Activated naive CD8-positive, alpha-beta T cell treated with anti-CD3 and anti-CD28 coated beads, Interleukin-2, amount 50 U/mL, for 24 hours (primary cell): ENCODE measurements around the gene UTS2.
A peak's percentile ranks its signal among the peaks of the same experiment; 100 is the strongest.

Experiments
- ATAC-seq: fragments of 150-1000 bp; cut with Tn5 transposase; one replicate; pipeline ENCODE4 v1.10.0; 2021
- DNase-seq: peaks from one replicate; pipeline ENCODE4 v3.0.0; 2021
- H3K27ac Mint-ChIP-seq: one replicate; pipeline ENCODE4 v1.8.0; 2021; ENCODE audit warnings: mild to moderate bottlenecking, mixed read lengths
- H3K27me3 Mint-ChIP-seq: one replicate; pipeline ENCODE4 v1.8.0; 2021; ENCODE audit warnings: mixed read lengths
- H3K36me3 Mint-ChIP-seq: one replicate; pipeline ENCODE4 v1.8.0; 2021; ENCODE audit warnings: low read depth, mixed read lengths
- H3K4me1 Mint-ChIP-seq: one replicate; pipeline ENCODE4 v1.8.0; 2021; ENCODE audit warnings: mixed read lengths
- H3K4me3 Mint-ChIP-seq: one replicate; pipeline ENCODE4 v1.8.0; 2021; ENCODE audit warnings: mild to moderate bottlenecking, moderate library complexity, mixed read lengths
- H3K9me3 Mint-ChIP-seq: one replicate; pipeline ENCODE4 v1.8.0; 2021; ENCODE audit warnings: mixed read lengths

The UTS2 gene

GRCh38 chr1:7811476-7811875, 41.4 kb downstream of the UTS2 start:
- no peak overlapping the region for H3K4me3 Mint-ChIP-seq

GRCh38 chr1:7810395-7810794, 42.5 kb downstream of the UTS2 start:
- no peak overlapping the region for H3K4me3 Mint-ChIP-seq
- ATAC-seq (peak; percentile 79), DNase-seq (peak; percentile 29)
- H3K9me3 Mint-ChIP-seq, result peaks cover 16% of the 10 kb centered on the region
- H3K4me1 Mint-ChIP-seq, result peaks cover 1% of the 10 kb centered on the region
- H3K36me3 Mint-ChIP-seq, result peaks cover 21% of the 10 kb centered on the region
- H3K27ac Mint-ChIP-seq, result no peak overlapping the region
- H3K27me3 Mint-ChIP-seq, result no peaks in the 10 kb centered on the region

More at GRCh38 chr1:7811476-7811875, 41.4 kb downstream of the UTS2 start:
- no peak for ATAC-seq
- Mint-ChIP-seq H3K27ac (no peak overlapping the region), H3K4me1 (peaks cover 1% of the 10 kb centered on the region), H3K27me3 (no peaks in the 10 kb centered on the region), H3K9me3 (peaks cover 16% of the 10 kb centered on the region), H3K36me3 (peaks cover 22% of the 10 kb centered on the region)
- no peak for DNase-seq

- Mint-ChIP-seq H3K36me3 (peaks cover 23% of the 10 kb centered on the region), H3K27ac (no peak overlapping the region), H3K4me1 (peaks cover 1% of the 10 kb centered on the region), H3K9me3 (peaks cover 16% of the 10 kb centered on the region), H3K27me3 (no peaks in the 10 kb centered on the region), H3K4me3 (no peak overlapping the region)
- ATAC-seq, result no peak
- DNase-seq, result no peak
Observed at GRCh38 chr1:7809742-7810141, 43.1 kb downstream of the UTS2 start.

GRCh38 chr1:7808253-7808844, 44.5 kb downstream of the UTS2 start:
- Mint-ChIP-seq H3K27me3 (no peaks in the 10 kb centered on the region), H3K4me1 (peaks cover 1% of the 10 kb centered on the region), H3K36me3 (peaks cover 15% of the 10 kb centered on the region), H3K9me3 (peaks cover 6% of the 10 kb centered on the region), H3K27ac (no peak overlapping the region), H3K4me3 (no peak overlapping the region)
- DNase-seq, result no peak
- ATAC-seq, result peak; percentile 49

- H3K27ac Mint-ChIP-seq, result no peak overlapping the region
- H3K4me3 Mint-ChIP-seq, result no peak overlapping the region
- peaks cover 1% of the 10 kb centered on the region for H3K4me1 Mint-ChIP-seq
- DNase-seq (no peak), ATAC-seq (no peak)
- H3K27me3 Mint-ChIP-seq, result no peaks in the 10 kb centered on the region
- peaks cover 10% of the 10 kb centered on the region for H3K36me3 Mint-ChIP-seq
- H3K9me3 Mint-ChIP-seq, result no peaks in the 10 kb centered on the region
Observed at GRCh38 chr1:7805460-7805859, 47.4 kb downstream of the UTS2 start.
